ENCODE measurements around the gene GPR25.

The GPR25 gene

DNA sequence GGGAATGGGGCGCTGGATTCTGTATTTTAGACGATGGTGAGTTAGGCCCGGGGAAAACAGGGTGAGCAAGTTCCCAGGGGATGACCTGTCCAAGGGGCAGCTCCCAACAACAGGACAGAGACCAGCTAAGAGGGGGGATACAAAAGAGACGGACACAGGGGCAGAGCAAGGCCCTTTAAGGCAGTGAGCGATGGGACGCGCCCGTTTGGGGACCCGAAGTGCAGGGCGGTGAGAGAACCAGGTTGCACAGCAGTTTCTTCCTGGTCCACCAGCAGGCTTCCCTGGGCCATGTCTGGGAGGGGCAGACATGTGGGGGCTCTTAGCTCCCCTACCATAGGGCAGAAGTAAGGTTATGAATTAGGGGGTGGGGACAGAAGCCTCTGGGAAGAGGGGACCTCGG lies 43.9 kb downstream of the GPR25 start:
- DNase-seq, result no peak

DNA sequence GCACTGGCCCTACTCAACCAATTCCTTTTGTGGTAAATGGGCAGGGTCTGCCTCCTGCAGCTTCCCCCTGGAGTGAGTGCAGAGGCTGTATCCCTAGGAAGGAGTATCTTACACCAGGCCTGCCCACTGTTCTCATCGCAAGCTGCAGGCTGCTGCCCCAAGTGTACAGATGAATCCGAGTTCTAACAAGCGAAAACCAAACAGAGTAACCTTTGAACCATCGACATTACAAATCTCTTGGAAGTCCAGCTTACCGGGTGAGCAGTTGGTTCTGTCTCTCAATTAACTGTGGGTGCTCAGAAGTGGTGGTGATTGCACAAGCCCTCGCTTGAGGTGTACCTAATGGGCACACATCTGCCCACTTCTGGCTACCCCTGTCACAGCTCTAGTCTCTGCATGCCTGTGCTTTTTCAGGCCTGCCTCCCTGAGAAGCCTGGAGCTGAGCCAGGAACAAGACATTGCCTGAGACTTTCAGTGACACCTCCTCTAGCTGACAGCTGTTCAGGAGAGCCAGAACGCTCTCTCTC lies 44.6 kb downstream of the GPR25 start:
- no peak for DNase-seq

DNA sequence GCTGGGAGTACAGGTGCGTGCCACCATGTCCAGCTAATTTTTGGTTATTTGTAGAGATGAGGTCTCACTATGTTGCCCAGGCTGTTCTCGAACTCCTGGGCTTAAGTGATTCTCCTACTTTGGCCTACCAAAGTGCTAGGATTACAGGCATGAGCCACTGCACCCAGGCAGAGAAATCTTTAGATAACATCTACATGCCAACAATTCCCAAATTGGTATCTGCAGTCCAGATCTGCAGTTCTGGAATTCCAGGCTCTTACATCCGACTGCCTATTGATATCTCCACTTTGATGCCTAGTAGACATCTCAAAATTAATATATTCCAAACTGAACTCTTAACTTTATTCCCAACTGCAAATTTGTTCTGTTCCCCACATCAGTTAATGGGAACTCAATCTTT lies 45.2 kb downstream of the GPR25 start:
- DNase-seq, result no peak

DNA sequence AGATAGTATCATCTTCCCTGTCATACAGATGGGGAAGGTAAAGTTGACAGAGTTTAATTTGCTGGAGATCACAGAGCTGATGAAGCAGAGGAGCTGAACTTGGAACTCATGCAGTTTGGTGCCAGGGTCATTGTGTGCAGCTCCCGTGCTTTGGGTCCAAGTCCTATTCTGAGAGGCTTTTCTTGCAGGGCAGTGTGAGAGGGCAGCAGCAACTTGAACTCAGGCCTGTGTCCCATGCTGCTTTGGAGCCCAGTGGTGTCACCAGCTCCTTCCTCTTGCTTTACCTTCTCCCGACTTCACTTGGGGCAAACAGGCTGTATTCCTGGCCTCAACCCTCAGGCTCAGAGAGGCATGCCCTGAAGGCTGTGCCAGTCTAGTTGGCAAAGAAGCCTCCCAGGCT lies 46.6 kb downstream of the GPR25 start:
- DNase-seq, result no peak

DNA sequence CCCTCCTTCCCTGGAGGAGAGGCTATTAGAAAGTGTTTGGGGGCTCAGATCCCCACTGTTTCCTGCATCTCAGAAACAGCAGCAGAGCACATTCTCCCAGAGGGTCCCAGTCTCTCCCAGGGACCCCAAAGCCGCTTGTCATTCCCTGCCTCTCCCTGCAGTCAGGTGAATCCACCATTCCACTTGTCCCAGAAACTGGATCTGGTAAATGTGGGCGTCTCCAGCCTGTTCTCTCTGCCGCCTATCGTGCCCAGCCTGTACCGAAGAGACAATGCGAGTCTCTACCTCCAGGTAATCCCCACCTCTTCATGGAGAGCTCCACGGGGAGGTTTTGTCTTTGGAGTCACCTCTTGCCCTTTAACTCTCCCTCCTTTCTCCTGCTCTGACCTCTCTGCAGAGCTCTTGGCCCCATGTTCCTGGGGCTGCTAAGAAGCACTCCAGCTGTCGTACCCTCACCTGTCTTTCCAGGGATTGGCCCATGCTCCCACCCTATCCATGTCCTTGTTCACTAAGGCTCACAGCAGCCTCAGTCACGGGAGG lies 48.9 kb downstream of the GPR25 start:
- DNase-seq, result no peak

DNA sequence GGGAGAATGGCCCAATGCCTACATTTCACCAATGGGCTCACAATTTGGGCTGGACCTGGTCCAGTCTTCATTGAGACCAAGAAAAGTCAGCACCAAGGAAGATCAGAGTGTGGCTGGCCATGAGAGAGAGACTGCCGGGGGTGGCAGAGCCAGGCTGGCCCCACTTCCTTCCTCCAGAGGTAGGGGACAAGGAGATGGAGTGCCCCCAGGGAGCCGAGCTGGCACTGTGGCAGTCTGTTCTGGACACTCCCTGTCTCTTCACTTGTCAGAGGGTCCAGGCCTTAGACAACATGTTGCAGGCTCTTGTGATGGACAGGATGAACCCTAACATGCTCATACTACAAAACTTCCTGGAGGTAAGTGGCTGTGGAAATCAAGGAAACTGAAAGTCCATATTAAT lies 49.6 kb downstream of the GPR25 start:
- DNase-seq, result no peak

DNA sequence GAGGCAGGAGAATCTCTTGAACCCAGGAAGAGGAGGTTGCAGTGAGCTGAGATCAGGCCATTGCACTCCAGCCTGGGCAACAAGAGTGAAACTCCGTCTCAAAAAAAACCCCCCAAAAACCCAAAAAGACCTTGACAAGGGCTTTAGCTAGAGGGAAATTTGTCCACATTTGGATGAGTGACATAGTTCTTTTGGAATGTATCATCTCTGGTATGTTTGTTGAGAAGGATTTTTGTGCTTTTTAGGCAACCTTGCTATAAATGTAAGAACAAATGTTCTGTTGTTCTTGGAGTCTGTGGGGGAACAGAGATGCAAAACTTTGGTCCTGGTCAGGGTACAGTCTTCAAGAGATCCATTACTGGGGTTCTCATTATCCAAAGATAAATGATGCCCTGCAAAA lies 50.8 kb downstream of the GPR25 start:
- no peak for DNase-seq
